Brain microvascular endothelial cell (primary cell): ENCODE measurements around the gene NSFL1C.

ENCODE experiments used
- DNase-seq: peaks from one replicate; pipeline ENCODE4 v3.0.0-alpha.2; 2020
- H3K27ac ChIP-seq: fragments of 250-450 bp; sonication (Bioruptor Pico); 2 replicates; pipeline ENCODE4 v1.5.1; 2020; ENCODE audit warnings: mild to moderate bottlenecking, moderate library complexity
- H3K27me3 ChIP-seq: fragments of 250-450 bp; sonication (Bioruptor Pico); replicated peaks from 2 replicates; pipeline ENCODE4 v1.5.1; 2020; ENCODE audit warnings: mild to moderate bottlenecking
- H3K36me3 ChIP-seq: fragments of 250-450 bp; sonication (Bioruptor Pico); replicated peaks from 2 replicates; pipeline ENCODE4 v1.5.1; 2020; ENCODE audit warnings: mild to moderate bottlenecking
- H3K4me3 ChIP-seq: 2 replicates; pipeline ENCODE4 v1.5.1; 2011; ENCODE audit warnings: low read depth, mild to moderate bottlenecking, control low read depth, low read length, moderate library complexity
- in situ Hi-C: cut with HindIII; loops from 2 replicates; pipeline ENCODE4 v1.10.0; 2017; ENCODE audit warnings: low sequenced_read_pairs, low pct_ligation_motif_present
- TF ChIP-seq, protein P1 (sequence below): IDR thresholded peaks from 2 replicates; pipeline ENCODE4 v1.5.1; 2011; ENCODE audit warnings: low read depth, mild to moderate bottlenecking, moderate library complexity, low read length, control low read depth, inconsistent platforms; ENCODE audit errors: missing control alignments

Gene NSFL1C

DNA sequence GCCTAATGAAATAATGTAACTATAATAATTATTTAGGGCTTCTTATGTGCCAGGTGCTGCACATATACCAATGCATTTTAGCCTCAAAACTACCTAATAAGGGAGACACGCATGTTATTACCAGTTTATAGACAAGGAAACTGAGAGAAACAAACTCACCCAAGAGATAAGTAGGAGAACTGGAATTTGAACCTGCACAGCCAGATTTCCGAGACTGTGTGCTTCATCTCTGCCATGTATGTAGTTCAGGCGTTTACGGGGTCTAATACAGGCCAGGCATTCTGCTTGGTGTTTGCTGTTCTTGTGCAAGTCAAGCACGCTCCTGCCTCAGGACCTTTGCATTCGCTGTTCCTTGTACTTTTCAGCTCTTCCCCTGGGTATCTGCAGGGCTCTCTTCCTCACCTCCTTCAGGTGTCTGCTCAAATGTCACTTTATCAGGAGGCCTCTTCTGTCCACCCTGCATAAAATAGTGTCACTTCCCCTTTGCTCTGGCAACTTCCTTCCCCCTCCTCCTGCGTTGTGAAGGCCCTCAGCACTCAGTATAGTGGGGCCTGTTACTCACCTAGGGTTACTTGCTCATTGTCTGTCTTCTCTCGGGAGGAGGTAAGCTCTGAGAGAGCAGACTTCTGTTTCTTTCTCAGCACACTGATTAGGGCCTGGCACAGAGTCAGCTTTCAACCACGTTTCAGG lies 6.1 kb upstream of the NSFL1C start:
- H3K4me3 ChIP-seq = no peak overlapping the region
- H3K27me3 ChIP-seq = no peaks in the 10 kb centered on the region
- TF ChIP-seq, protein P1, sequence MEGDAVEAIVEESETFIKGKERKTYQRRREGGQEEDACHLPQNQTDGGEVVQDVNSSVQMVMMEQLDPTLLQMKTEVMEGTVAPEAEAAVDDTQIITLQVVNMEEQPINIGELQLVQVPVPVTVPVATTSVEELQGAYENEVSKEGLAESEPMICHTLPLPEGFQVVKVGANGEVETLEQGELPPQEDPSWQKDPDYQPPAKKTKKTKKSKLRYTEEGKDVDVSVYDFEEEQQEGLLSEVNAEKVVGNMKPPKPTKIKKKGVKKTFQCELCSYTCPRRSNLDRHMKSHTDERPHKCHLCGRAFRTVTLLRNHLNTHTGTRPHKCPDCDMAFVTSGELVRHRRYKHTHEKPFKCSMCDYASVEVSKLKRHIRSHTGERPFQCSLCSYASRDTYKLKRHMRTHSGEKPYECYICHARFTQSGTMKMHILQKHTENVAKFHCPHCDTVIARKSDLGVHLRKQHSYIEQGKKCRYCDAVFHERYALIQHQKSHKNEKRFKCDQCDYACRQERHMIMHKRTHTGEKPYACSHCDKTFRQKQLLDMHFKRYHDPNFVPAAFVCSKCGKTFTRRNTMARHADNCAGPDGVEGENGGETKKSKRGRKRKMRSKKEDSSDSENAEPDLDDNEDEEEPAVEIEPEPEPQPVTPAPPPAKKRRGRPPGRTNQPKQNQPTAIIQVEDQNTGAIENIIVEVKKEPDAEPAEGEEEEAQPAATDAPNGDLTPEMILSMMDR = no peak
- in situ Hi-C loops = no loop called here
- DNase-seq = no peak
- H3K36me3 ChIP-seq = no peaks in the 10 kb centered on the region
- no peak overlapping the region for H3K27ac ChIP-seq

DNA sequence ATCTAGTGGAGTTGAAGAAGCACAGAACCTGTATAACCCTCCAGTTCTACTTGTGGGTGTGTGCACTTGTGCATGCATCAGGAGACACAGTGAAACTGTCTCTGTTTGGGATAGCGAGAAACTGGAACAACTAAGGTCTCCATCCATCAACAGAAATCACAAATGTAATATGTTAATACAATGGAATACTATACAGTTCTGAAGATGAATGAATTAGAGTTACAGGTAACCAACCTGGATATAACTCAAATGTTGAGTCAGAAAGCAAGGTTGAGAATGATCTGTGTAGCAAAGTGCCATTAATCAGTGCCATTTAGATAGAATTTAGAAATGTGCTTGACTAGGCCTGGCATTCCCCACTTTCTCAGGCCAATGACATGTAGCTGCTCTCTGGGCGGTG lies 4.6 kb upstream of the NSFL1C start:
- no peaks in the 10 kb centered on the region for H3K27me3 ChIP-seq
- no peaks in the 10 kb centered on the region for H3K36me3 ChIP-seq
- H3K27ac ChIP-seq = peak overlapping the region; percentile 78
- no peak overlapping the region for H3K4me3 ChIP-seq
- in situ Hi-C loops = no loop called here
- DNase-seq = no peak
- TF ChIP-seq, protein P1 = no peak

DNA sequence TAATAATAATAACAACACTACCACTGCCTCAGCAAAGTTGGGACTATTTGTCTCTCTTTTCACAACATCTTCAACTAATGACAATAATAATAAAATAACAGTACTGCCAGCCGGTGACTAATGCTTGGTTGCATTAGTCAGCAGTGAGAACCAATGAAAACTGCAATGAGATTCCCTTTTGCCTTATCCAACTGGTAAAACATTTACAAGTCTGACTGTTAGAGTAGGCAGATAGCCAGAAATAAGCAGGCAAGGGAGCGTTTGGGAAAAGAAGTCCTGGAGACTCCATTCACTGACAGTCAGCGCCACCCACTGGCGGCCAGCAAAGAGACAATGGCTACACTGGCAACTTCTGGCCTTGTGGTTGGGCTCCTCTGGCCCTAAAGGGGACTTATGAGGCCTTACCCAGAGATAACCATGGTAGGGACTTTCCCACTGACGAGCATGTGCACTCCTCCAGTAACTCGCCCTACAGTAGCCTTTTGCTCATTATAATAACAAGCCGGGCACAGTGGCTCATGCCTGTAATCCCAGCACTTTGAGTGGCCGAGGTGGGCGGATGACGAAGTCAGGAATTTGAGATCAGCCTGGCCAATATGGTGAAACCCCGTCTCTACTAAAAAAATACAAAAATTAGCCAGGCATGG lies 3.4 kb upstream of the NSFL1C start:
- Histone ChIP-seq H3K4me3 (no peak overlapping the region), H3K36me3 (no peaks in the 10 kb centered on the region), H3K27ac (peak overlapping the region; percentile 78), H3K27me3 (no peaks in the 10 kb centered on the region)
- in situ Hi-C loops = no loop called here
- TF ChIP-seq, protein P1 = peak; percentile 90
- peak; percentile 100 for DNase-seq

GRCh38 chr20:1469306-1469905 lies 2.8 kb upstream of the NSFL1C start:
- Histone ChIP-seq H3K27ac (peak overlapping the region; percentile 78), H3K4me3 (no peak overlapping the region), H3K27me3 (no peaks in the 10 kb centered on the region), H3K36me3 (no peaks in the 10 kb centered on the region)
- in situ Hi-C loops = no loop called here
- TF ChIP-seq, protein P1 = no peak
- no peak for DNase-seq

DNA sequence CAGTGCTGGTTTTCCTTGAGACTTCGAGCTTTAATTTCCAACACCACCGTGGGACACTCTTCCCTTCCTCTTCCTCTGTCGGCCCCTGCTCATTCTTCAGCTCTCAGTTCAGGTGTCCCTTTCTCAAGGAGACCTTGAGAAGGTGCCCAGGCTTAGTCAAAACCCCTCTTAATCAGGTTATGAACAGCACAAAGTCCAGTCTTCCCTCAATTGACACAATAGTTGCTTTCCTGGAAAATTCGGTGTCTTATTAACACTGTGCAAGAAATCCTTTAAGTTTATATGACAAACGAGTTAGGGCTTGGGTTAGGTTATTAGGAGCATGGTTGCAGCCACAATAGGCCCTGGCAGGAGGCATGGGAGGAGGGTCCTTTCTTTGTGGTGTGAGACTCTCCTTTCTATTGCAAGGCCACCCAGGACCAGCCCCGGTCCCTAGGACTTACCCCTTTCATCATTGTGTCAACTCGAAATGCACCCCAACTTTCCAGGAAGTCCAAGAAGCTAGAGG lies 1.5 kb upstream of the NSFL1C start:
- Histone ChIP-seq H3K27ac (no peak overlapping the region), H3K27me3 (no peaks in the 10 kb centered on the region), H3K36me3 (no peaks in the 10 kb centered on the region), H3K4me3 (no peak overlapping the region)
- DNase-seq = no peak
- TF ChIP-seq, protein P1 = no peak
- in situ Hi-C loops = no loop called here
